ENCODE data around the gene LIPF.

GRCh38 chr10:88651101-88651551, 13.1 kb upstream of the LIPF start:
- no peak for TF ChIP-seq ZNF544 (tag by site-specific recombination; IDR thresholded peaks at IDR 0.05)
- no peak for TF ChIP-seq CTCF (tag by site-specific recombination; IDR thresholded peaks at IDR 0.05)
- TF ChIP-seq ZBTB26 (tag by site-specific recombination; optimal IDR thresholded peaks at IDR 0.05), result no peak
- no peak for TF ChIP-seq ZNF76 (tag by site-specific recombination; IDR thresholded peaks at IDR 0.05; ENCODE audit: borderline replicate concordance, low read depth)
- TF ChIP-seq MZF1 (tag by site-specific recombination; IDR thresholded peaks at IDR 0.05; ENCODE audit: borderline replicate concordance), result no peak
- no peak for TF ChIP-seq ZNF488 (tag by site-specific recombination; IDR thresholded peaks at IDR 0.05)
- TF ChIP-seq ZBTB8A (tag by site-specific recombination; IDR thresholded peaks at IDR 0.05), result no peak
- no peak for TF ChIP-seq ZBTB49 (tag by site-specific recombination; IDR thresholded peaks at IDR 0.05; ENCODE audit: low read depth)
- TF ChIP-seq ZNF785 (tag by site-specific recombination; IDR thresholded peaks at IDR 0.05), result no peak
- no peak for TF ChIP-seq ZBTB44 (tag by site-specific recombination; IDR thresholded peaks at IDR 0.05)
- TF ChIP-seq ZNF266 (tag by site-specific recombination; IDR thresholded peaks at IDR 0.05; ENCODE audit: low read depth), result no peak
- no peak for TF ChIP-seq ZNF23 (tag by site-specific recombination; IDR thresholded peaks at IDR 0.05; ENCODE audit: borderline replicate concordance)
- TF ChIP-seq ZNF585B (tag by site-specific recombination; IDR thresholded peaks at IDR 0.05), result no peak
- no peak for TF ChIP-seq ZFP41 (tag by site-specific recombination; IDR thresholded peaks at IDR 0.05; ENCODE audit: borderline replicate concordance)
